Right lobe of liver (tissue), 4 donors: ENCODE results near the gene VSTM2L.

Source experiments
- CTCF ChIP-seq, 4 donors: fragments of 200-600 bp in 3 of 4; fragments of 450-650 bp in 1 of 4; IDR thresholded peaks; one replicate each; pipeline versions ENCODE4 v1.5.1 to v1.8.0; 2016 to 2022; ENCODE audit warnings: antibody characterized with exemption in 4 of 4, mild to moderate bottlenecking in 2 of 4
- POLR2A ChIP-seq: fragments of 450-650 bp; IDR thresholded peaks from one replicate; pipeline ENCODE4 v1.6.1; 2017; ENCODE audit warnings: antibody characterized with exemption, mild to moderate bottlenecking
- donor health status: DM: no; HTN: no; CAD: no.
- donor health status: DM: no; HTN: no; CAD: no.
- donor health status: DM: no; HTN: yes; CAD: no.

GRCh38 chr20:37926612-37927011, 23.7 kb downstream of the VSTM2L start:
- TF ChIP-seq CTCF (IDR thresholded peaks at IDR 0.05) (no peak), POLR2A (no peak)
